Measurements from ENCODE around the gene NAT10. TPM values are rescaled to one million over a fixed set of nuclear protein-coding genes. Genes with fewer than 3 reads are reported as not detected.

NAT10 gene
- total and polyA plus RNA-seq, 2 experiments from 2014 or later, result 21.4 to 24.0 TPM

DNA sequence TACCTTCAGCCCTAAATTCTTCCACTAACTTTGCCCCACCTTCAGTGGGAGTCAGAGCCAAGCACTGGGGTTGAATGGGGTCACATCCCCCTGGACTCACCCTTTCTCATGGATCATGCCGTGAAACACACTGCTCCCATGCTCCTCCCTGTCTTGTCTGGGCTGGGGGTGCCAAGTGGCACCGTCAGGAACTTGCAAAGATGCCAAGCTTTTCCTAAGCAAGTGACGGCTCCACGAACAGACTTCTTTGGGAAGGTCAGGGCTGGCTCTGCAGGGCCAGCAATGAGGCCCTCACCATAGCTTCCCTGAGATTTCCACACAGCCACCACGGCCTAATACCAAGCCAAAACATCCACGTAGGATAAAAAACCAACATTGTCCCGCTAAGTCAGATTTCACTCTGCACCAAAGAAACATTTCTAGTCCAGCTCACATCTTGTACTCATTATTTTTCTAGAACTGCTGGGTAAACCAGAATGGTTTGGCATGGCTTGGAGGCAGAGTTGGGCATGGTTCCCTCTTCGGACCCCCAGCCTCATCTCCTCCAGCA lies 76.5 kb downstream of the NAT10 start:
- Histone ChIP-seq H3K36me3 (ENCODE audit: low read depth) (no peaks in the 10 kb centered on the region), H3K4me2 (ENCODE audit: unreplicated experiment) (no peak overlapping the region), H3K9me2 (ENCODE audit: insufficient read depth) (no peaks in the 10 kb centered on the region), H3K4me3 (no peak overlapping the region), H3K27ac (no peak overlapping the region), H3K9ac (no peak overlapping the region), H4K20me1 (ENCODE audit: insufficient read depth) (no peaks in the 10 kb centered on the region), H3F3A (ENCODE audit: insufficient read depth) (no peaks in the 10 kb centered on the region), H3K27me3 (replicated peaks; ENCODE audit: insufficient read depth) (no peaks in the 10 kb centered on the region), H2AFZ (no peak overlapping the region), H3K9me3 (ENCODE audit: low read depth) (no peaks in the 10 kb centered on the region), H3K4me1 (ENCODE audit: insufficient read depth) (no peaks in the 10 kb centered on the region), H3K79me2 (ENCODE audit: insufficient read depth) (no peaks in the 10 kb centered on the region)
- WGBS, 2 experiments (ENCODE audit: low coverage in 1 of 2, low lambda C conversion rate in 2 of 2, missing lambda C conversion rate in 2 of 2), result 57 to 68% methylated on average over 8 of the region's 8 CpGs
- in situ Hi-C loops (cut with MboI), result no loop called here
- TF ChIP-seq EZH2 (IDR thresholded peaks at IDR 0.05; ENCODE audit: insufficient read depth, poor library complexity, severe bottlenecking) (no peak), EZH2phosphoT487 (IDR thresholded peaks at IDR 0.05; ENCODE audit: insufficient read depth, low read depth) (no peak)
- no peak for DNase-seq

- Histone ChIP-seq H3K9me3 (ENCODE audit: low read depth) (no peaks in the 10 kb centered on the region), H3K9me2 (ENCODE audit: insufficient read depth) (no peaks in the 10 kb centered on the region), H2AFZ (no peak overlapping the region), H3K27me3 (replicated peaks; ENCODE audit: insufficient read depth) (no peaks in the 10 kb centered on the region), H3K4me3 (no peak overlapping the region), H3K4me2 (ENCODE audit: unreplicated experiment) (no peak overlapping the region), H3K4me1 (ENCODE audit: insufficient read depth) (no peaks in the 10 kb centered on the region), H3K79me2 (ENCODE audit: insufficient read depth) (no peaks in the 10 kb centered on the region), H3F3A (ENCODE audit: insufficient read depth) (no peaks in the 10 kb centered on the region), H3K36me3 (ENCODE audit: low read depth) (no peaks in the 10 kb centered on the region), H3K27ac (no peak overlapping the region), H4K20me1 (ENCODE audit: insufficient read depth) (no peaks in the 10 kb centered on the region), H3K9ac (no peak overlapping the region)
- 42 to 45% methylated on average over 2 of the region's 2 CpGs for WGBS, 2 experiments (ENCODE audit: low coverage in 1 of 2, low lambda C conversion rate in 2 of 2, missing lambda C conversion rate in 2 of 2)
- in situ Hi-C loops (cut with MboI), result no loop called here
- no peak for TF ChIP-seq EZH2phosphoT487 (IDR thresholded peaks at IDR 0.05; ENCODE audit: insufficient read depth, low read depth)
- TF ChIP-seq EZH2 (IDR thresholded peaks at IDR 0.05; ENCODE audit: insufficient read depth, poor library complexity, severe bottlenecking), result no peak
- no peak for DNase-seq
Measured at GRCh38 chr11:34182425-34182824, 77.0 kb downstream of the NAT10 start.

- WGBS, 2 experiments (ENCODE audit: low coverage in 1 of 2, low lambda C conversion rate in 2 of 2, missing lambda C conversion rate in 2 of 2), result 89 to 92% methylated on average over 13 of the region's 13 CpGs
- no peaks in the 10 kb centered on the region for H3K9me2 ChIP-seq (ENCODE audit: insufficient read depth)
- DNase-seq, result no peak
- H3K79me2 ChIP-seq (ENCODE audit: insufficient read depth), result no peaks in the 10 kb centered on the region
- H3K9me3 ChIP-seq (ENCODE audit: low read depth), result no peaks in the 10 kb centered on the region
- H3K27ac ChIP-seq, result no peak overlapping the region
- TF ChIP-seq EZH2 (IDR thresholded peaks at IDR 0.05; ENCODE audit: insufficient read depth, poor library complexity, severe bottlenecking), result no peak
- TF ChIP-seq EZH2phosphoT487 (IDR thresholded peaks at IDR 0.05; ENCODE audit: insufficient read depth, low read depth), result no peak
- H3K27me3 ChIP-seq (replicated peaks; ENCODE audit: insufficient read depth), result no peaks in the 10 kb centered on the region
- in situ Hi-C loops (cut with MboI), result no loop called here
- H3K4me1 ChIP-seq (ENCODE audit: insufficient read depth), result no peaks in the 10 kb centered on the region
- no peaks in the 10 kb centered on the region for H3F3A ChIP-seq (ENCODE audit: insufficient read depth)
- H3K4me3 ChIP-seq, result no peak overlapping the region
- H3K36me3 ChIP-seq (ENCODE audit: low read depth), result no peaks in the 10 kb centered on the region
- H4K20me1 ChIP-seq (ENCODE audit: insufficient read depth), result no peaks in the 10 kb centered on the region
- no peak overlapping the region for H2AFZ ChIP-seq
- no peak overlapping the region for H3K9ac ChIP-seq
- H3K4me2 ChIP-seq (ENCODE audit: unreplicated experiment), result no peak overlapping the region
Measured at GRCh38 chr11:34182921-34183685, 77.7 kb downstream of the NAT10 start.

GRCh38 chr11:34183848-34184391 lies 78.5 kb downstream of the NAT10 start:
- Histone ChIP-seq H2AFZ (no peak overlapping the region), H3K79me2 (ENCODE audit: insufficient read depth) (no peaks in the 10 kb centered on the region), H3K36me3 (ENCODE audit: low read depth) (no peaks in the 10 kb centered on the region), H3K9me3 (ENCODE audit: low read depth) (no peaks in the 10 kb centered on the region), H3K4me2 (ENCODE audit: unreplicated experiment) (no peak overlapping the region), H3K27ac (no peak overlapping the region), H4K20me1 (ENCODE audit: insufficient read depth) (no peaks in the 10 kb centered on the region), H3K9me2 (ENCODE audit: insufficient read depth) (no peaks in the 10 kb centered on the region), H3K9ac (no peak overlapping the region), H3K4me1 (ENCODE audit: insufficient read depth) (no peaks in the 10 kb centered on the region), H3K4me3 (no peak overlapping the region), H3F3A (ENCODE audit: insufficient read depth) (no peaks in the 10 kb centered on the region), H3K27me3 (replicated peaks; ENCODE audit: insufficient read depth) (no peaks in the 10 kb centered on the region)
- 85 to 89% methylated on average over 9 of the region's 9 CpGs for WGBS, 2 experiments (ENCODE audit: low coverage in 1 of 2, low lambda C conversion rate in 2 of 2, missing lambda C conversion rate in 2 of 2)
- TF ChIP-seq EZH2phosphoT487 (IDR thresholded peaks at IDR 0.05; ENCODE audit: insufficient read depth, low read depth) (no peak), EZH2 (IDR thresholded peaks at IDR 0.05; ENCODE audit: insufficient read depth, poor library complexity, severe bottlenecking) (no peak)
- in situ Hi-C loops (cut with MboI), result no loop called here
- DNase-seq, result no peak
